HT-29 (cell line): ENCODE measurements around the gene CNTN4. TPM values are rescaled to one million over a fixed set of nuclear protein-coding genes. Genes with fewer than 3 reads are reported as not detected.
A peak's percentile ranks its signal among the peaks of the same experiment; 100 is the strongest.

Experiments used
- DNase-seq: peaks from one replicate; pipeline ENCODE4 v3.0.0-alpha.2; 2015; ENCODE audit warnings: low spot score
- small RNA-seq: library from RNA; depleted of rRNA; stranded (forward); fragments of <200 nt; gene quantifications from one replicate; pipeline ENCODE3, GENCODE V24; 2014
- total RNA-seq: library from RNA; depleted of rRNA; stranded (reverse); fragments of >200 nt; shearing (Covaris generic); gene quantifications from 2 replicates; pipeline ENCODE4 v1.2.3, GENCODE V29; 2014

CNTN4 gene
- total RNA-seq, 1 experiment from 2014 or later, result not detected

DNA sequence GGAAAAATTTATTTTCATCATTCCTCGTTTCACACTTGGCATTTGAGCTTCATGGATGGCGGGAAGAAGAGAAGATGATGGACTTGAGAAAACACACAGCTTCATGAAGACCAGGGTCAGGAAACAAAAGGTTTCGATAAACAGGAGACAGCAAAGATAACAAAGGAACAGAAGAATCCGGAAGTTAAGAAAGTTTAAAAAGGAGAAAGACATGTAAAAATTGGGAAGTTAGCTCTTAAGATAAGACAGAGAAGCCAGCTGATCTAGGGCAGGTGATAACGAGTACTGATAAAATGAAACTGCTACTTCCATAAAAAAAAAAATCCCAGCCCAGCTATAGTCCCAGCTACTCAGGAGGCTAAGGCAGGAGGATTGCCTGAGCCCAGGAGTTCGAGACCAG lies 987.6 kb downstream of the CNTN4 start:
- DNase-seq, result no peak

DNA sequence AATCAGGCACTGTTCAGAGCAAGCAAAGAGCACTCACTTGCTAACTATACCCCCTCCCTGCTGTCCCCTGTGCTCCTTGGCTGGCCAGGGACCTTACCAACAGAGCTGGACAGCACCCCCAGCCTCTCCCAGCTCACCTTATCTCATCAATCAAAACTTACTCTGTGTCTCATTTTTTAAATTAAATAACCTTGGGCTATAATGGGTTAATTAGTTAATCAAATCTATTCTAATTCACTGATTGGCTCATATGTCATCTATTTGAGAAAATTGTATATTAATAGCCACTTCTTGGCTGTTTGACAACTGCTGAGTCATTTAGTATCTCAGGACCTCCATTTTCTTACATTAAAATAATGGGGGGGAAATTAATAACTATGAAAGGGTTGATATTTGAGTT lies 988.6 kb downstream of the CNTN4 start:
- DNase-seq, result no peak

DNA sequence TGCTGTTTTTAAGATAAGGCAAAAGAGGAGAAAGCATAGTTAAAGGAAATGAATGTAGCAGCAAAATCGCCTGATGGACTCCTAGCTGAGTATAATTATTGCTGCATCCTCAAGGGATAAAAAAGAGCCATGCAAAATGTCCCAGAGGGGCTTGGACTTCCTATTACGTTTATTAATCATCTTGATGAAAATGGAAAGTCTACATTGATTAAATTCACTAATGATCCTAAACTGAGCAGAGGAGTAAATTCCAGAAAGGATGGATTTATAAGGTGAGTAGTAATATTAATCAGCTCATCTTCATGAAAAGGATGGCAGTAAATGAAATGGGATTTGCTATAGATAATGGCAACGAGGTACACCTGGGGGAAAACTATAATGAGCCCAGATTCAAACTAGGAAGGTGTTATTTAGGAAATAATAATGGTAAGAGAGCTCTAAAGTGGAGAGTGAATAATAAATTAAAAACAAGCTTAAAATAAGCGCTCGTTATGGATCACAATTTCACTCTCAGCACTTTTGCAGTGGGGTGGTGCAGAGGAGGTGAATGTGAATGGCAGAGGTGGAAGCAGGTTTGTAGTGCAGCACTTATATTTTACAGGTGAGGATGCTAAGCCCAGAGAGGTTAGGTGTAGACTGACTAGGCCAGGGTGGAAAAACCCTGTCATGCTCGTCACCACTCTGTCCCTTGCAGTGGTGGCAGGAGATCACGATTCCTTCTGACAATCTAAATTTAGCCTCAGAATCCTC lies 989.2 kb downstream of the CNTN4 start:
- no peak for DNase-seq

DNA sequence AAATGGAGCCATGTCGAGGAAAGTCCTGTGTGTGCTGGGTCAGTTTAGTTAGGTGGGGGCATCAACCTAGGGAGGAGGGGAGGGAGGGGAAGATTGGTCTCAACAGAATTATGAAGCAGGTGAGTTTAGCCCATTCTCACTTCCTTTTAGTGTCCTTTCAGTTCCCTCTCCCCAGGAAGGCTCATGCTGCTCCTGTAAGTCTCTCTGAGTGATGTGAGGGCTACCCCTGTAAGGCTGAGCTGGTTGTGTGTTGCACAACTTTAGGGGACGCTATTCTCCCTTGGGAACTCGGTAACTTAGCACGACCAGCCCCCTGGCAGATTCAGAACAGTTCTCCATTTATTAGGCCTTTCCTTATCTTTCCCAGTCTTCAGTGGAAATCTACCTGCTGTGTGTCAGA lies 990.4 kb downstream of the CNTN4 start:
- no peak for DNase-seq

DNA sequence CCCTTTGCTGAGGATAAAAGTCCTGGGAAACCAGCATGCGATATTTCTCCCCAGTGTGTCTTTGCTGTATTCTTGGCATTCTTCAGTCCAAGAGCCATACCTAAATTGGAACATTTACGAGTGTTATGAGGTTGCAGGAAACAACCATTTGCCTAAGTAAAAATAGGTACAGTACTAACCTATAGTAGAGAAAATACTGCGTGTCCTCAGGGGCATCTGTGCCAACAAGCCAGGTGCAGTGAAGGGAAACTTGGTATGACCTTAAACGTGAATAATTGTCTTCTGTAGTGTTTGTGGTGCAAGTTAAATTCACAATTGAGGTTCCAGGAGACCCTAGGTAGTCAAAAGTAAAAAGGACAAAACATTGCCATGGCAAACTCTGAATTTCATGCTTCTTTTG lies 999.3 kb downstream of the CNTN4 start:
- DNase-seq, result no peak

DNA sequence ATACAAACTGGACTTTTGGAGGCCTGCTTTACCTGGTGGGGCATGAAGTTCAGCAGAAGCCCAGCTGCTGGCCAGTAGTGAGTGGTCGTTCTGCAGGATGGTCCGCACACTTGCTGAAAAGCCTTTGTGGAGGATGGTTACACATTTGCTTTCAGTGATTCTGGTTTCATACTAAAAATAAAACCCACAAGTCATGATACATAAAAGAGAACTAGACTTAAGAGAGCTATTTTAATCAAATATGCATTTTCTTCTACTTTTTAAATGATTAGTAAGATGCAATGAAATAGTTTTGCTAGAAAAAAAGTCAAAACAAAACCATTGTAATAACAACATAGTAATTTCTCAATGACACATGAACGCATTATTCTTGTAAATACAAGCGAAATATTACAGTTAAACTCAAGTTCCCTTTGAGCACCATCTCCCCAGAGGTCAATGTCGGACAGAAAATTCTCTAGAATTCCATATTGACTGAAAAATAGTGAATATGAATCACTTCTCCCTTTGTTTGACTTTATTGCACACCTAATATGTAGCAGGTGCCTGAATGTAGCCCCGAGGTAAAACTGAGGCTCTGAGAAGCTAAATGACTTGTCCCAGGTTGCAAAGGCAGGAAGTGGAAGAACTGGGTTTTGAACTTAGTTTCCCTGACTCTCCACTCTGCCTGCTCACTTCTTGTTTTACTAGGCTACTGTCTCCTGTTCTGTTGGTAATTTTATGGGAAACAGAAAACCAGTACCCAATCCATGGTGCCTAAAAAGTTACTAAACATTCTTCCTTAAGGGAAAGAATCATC lies 1003.2 kb downstream of the CNTN4 start:
- DNase-seq, result no peak

DNA sequence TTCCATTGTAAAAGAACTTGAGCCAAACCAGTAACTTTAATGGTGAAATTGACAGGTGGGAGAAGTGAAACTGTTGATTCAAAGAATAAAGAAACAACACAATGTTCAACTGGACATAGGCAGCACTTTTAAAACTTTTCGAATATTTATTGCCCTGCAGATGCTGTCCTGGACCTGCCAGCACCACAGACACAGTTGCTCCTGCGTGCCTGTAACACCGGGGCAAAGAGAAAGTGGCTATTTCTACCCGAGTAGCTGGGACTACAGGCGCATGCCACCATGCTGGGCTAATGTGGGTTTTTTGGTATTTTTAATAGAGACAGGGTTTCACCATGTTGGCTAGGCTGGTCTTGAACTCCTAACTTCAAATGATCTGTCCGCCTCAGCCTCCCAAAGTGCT lies 1004.1 kb downstream of the CNTN4 start:
- no peak for DNase-seq

DNA sequence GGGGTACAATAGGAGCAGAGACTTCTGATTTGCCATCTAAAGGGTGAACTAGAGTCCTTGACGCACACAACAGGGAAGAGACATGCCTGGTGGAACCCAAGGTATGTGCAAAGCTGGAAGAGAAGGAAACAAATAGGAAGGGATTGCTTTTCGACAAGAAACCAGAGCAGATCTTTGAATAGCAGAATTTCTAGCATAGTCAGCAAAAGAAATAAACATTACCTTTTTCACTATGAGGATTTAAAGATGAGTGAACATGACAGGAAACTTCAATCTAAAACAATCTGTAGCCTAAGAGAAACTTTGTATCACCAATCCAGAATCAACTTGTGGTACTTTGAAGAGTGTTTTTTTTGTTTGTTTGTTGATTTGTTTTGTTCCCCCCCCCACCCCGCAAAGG lies 1006.6 kb downstream of the CNTN4 start:
- DNase-seq, result no peak

DNA sequence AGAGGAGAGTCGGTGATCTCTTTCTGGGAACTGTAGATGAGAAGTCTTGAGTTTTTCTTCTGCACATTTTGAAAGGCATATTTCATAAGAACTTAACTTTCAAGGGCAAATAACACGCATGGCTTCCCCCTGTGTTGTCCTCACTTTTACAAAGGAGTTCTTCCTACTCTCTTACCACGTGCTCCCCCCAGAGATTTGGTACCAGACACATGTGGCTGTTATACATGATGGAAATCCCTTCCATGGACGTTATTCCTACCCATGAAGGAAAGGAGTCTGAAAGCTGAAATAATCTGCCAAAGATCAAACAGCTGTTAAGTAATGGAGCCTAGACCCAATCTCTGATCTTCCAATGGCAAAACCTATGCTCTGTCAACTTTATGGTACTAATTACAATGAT lies 1007.1 kb downstream of the CNTN4 start:
- no peak for DNase-seq

DNA sequence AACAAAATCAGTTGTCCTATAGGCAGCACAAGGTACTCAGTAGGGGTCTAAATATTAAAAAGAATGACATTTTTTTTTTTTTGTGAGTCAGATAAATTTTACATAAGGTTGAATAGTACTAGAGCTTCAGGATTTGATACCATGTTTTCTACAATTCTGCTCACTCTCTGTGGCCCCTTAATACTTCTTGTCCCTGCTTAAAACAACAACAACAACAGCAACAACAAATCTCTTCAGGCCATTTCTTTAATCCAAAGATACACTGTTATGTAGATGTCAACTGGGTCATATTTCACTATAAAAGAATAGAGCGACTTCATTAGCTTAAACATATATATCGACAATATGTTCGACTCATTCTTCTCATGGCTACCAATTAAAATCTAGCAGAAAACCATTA lies 1008.5 kb downstream of the CNTN4 start:
- no peak for DNase-seq

Small RNAs within 50 kb of the gene (small RNA-seq; reads per million reads assigned to genes)
- gene RF00416 (not detected), gene RN7SKP144 (1.7 reads per million, percentile 60 among the genes with 10 or more reads in this experiment)
